Neural crest cell (in vitro differentiated cells): ENCODE data around the gene ZFAND4. TPM values are rescaled to one million over a fixed set of nuclear protein-coding genes. Genes with fewer than 3 reads are reported as not detected.
"Not testable (repeated sequence)": the region's sequence is repeated elsewhere in the genome, so short reads cannot be mapped to it uniquely, and the experiment has no call there.

ENCODE experiments used
- DNase-seq: peaks from one replicate; pipeline ENCODE4 v3.0.0; 2021; ENCODE audit warnings: low read depth, mixed read lengths, low spot score
- H3K27ac Mint-ChIP-seq: one replicate; pipeline ENCODE4 v1.8.0; 2021; ENCODE audit warnings: mild to moderate bottlenecking, mixed read lengths; ENCODE audit not compliant: unreplicated experiment
- H3K27me3 Mint-ChIP-seq: 2 replicates; pipeline ENCODE4 v1.8.0; 2021; ENCODE audit warnings: low read depth, mild to moderate bottlenecking, mixed read lengths
- H3K36me3 Mint-ChIP-seq: 2 replicates; pipeline ENCODE4 v1.8.0; 2021; ENCODE audit warnings: low read depth, mild to moderate bottlenecking, mixed read lengths
- H3K4me1 Mint-ChIP-seq: 2 replicates; pipeline ENCODE4 v1.8.0; 2021; ENCODE audit warnings: mixed read lengths
- H3K4me3 Mint-ChIP-seq: one replicate; pipeline ENCODE4 v1.8.0; 2021; ENCODE audit warnings: mild to moderate bottlenecking, mixed read lengths
- H3K9me3 Mint-ChIP-seq: 2 replicates; pipeline ENCODE4 v1.8.0; 2021; ENCODE audit warnings: mixed read lengths
- long read RNA-seq: library from polyadenylated mRNA; unstranded; transcript quantifications from one replicate; pipeline ENCODE4 v2.0.0, GENCODE V29; 2020
- total RNA-seq: library from RNA; stranded (reverse); gene quantifications from 2 replicates; pipeline ENCODE4 v1.2.1, GENCODE V29; 2021
- TF ChIP-seq, protein P1 (sequence below): fragments of 200-600 bp; sonication (generic); conservative IDR thresholded peaks from 2 replicates; pipeline ENCODE4 v1.5.0; 2021; ENCODE audit warnings: antibody characterized with exemption, mild to moderate bottlenecking

Gene ZFAND4
- total RNA-seq, result 12.9 and 16.1 TPM in 2 replicates
- long read RNA-seq, partial matches to known transcripts, result 2 of 4 reads
- long read RNA-seq, other reads (novel, unspliced or antisense), result 2 of 4 reads

DNA sequence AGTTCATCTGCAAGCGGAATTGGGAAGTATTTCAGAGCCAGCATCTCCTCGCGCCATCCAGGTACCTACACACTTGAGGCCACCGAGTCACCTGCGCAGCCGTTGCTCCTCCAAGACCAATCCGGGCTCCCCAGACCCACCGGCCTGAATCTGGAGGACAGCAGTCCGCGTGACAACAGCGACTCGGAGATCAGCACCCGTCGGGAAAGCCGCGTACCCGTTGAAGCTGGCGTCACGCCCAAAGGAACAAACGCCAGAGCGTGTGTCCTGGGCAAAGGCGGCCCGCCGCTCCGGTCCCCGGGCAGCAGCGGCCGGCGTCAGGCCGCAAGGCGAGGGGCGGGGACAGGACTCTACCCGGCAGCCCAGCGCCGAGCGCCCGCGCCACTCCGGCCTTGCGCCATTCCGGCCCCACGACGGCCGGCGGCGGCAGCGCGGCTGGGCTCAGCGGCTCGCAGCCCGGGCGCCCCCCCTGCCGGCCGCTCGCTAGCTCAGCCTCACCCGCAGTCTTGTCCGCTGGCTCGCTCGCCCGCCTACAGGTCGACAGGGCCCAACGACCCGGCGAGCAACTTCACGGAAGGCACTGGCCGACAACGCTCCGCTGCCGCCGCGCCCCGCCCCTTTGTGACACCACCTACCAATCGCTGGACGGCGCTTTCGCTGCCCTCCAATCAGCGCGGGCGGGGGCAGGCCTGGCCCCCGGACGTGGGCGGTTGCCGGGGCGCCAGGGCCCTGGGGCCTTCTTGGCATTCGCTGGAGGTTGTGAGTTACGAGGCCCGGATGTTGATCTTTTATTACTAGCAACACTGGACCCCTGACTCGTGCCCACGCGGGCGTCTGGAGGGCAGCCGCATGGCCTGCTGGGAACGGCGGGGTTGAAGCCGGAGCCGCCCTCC, at the start of gene ZFAND4:
ZFAND4 (minus strand) TSS at position 592 of the 893 bp plus-strand sequence. CDS start 9,047 bp downstream, outside the sequence.
- Mint-ChIP-seq H3K4me3 (peak within 1 kb of the TSS; percentile 91), H3K36me3 (peaks cover 3% of the 10 kb centered on the region), H3K9me3 (no peaks in the 10 kb centered on the region), H3K27me3 (peaks cover 1% of the 10 kb centered on the region), H3K27ac (peak within 1 kb of the TSS; percentile 78), H3K4me1 (peaks cover 23% of the 10 kb centered on the region)
- DNase-seq, result peak; percentile 94
- TF ChIP-seq, protein P1, sequence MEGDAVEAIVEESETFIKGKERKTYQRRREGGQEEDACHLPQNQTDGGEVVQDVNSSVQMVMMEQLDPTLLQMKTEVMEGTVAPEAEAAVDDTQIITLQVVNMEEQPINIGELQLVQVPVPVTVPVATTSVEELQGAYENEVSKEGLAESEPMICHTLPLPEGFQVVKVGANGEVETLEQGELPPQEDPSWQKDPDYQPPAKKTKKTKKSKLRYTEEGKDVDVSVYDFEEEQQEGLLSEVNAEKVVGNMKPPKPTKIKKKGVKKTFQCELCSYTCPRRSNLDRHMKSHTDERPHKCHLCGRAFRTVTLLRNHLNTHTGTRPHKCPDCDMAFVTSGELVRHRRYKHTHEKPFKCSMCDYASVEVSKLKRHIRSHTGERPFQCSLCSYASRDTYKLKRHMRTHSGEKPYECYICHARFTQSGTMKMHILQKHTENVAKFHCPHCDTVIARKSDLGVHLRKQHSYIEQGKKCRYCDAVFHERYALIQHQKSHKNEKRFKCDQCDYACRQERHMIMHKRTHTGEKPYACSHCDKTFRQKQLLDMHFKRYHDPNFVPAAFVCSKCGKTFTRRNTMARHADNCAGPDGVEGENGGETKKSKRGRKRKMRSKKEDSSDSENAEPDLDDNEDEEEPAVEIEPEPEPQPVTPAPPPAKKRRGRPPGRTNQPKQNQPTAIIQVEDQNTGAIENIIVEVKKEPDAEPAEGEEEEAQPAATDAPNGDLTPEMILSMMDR, result peak; percentile 74

DNA sequence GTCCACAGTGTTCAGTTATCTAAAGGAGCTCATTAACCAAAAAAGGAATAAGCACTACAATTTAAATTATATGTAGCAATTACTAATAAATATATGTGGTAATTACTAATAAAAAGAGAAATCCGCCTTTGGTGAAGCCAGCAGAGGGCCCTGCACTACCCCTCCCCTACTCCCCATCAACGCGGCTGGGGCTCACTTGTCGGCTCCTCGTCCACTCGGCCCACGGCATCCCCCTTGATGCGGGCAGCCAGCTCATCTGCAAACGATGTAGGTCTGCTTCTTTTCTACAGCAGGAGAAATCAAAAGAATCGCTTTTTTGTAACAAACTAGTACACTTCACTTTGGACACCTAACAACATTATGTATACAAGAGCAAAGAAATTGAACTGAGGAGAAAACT, 48.9 kb upstream of the ZFAND4 start:
- DNase-seq, H3K4me1 Mint-ChIP-seq, H3K36me3 Mint-ChIP-seq, H3K27ac Mint-ChIP-seq, H3K9me3 Mint-ChIP-seq, H3K4me3 Mint-ChIP-seq: not testable (repeated sequence)
- peaks cover 56% of the 10 kb centered on the region for H3K27me3 Mint-ChIP-seq

DNA sequence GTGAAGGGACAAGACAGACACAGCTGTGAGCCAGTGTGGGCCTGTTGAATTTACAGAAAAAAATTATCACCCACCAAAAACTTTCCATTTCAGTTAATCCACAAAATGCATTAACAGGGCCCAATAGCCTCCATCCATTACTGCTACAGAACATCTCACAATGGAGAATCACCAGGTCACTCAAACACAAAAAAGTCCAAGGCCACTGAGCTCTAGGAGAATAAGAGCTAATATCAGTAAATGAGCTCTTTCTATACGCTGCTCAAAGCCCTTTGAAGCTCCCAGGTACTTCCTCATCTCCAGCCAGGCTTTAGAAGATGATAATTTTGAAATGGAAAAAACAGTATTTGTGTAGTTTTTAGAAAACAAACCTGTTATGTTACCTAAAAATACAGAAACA, 45.1 kb upstream of the ZFAND4 start:
- not testable (repeated sequence) for H3K4me1 Mint-ChIP-seq, H3K9me3 Mint-ChIP-seq, DNase-seq, H3K4me3 Mint-ChIP-seq, H3K27ac Mint-ChIP-seq, H3K36me3 Mint-ChIP-seq
- H3K27me3 Mint-ChIP-seq, result peaks cover 73% of the 10 kb centered on the region

DNA sequence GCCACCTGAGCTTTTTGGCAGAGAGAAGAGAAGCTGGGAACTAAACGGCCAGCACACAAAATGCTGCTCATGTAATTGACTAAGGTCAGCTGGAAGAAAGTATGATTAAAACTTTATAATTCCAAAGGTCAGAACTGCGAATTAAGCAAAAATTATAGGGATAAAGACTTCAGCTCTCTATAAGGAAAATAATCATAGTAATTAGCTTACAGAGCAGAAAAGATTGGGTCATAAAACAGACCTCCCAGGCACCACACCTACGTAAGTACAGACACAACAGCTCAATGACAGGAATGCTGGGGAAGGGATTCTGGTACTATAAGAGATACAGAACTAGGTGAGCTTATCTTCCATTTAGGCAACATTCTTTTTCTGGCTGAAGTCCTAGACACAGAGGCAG, 44.5 kb upstream of the ZFAND4 start:
- H3K27me3 Mint-ChIP-seq, result peaks cover 69% of the 10 kb centered on the region
- not testable (repeated sequence) for H3K36me3 Mint-ChIP-seq, H3K9me3 Mint-ChIP-seq, H3K4me1 Mint-ChIP-seq, H3K27ac Mint-ChIP-seq, DNase-seq, H3K4me3 Mint-ChIP-seq

DNA sequence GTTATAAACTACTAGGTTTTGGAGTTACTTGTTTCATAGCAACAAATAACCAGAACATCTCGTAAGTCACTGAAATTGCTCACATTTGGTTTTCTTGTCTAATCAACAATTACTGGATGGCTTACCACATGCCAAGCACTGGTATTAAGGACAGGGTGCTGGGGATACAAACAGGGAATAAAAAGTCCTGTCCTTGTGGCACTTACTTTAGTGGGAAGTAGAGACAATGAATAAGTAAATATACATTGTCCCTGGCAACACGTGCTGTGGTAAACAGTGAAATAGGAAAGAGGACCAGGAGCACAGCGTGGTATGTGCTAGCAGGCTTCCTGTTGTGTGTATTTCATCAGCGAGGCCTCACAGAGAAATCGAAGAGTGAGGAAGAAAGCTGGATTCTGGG, 38.7 kb upstream of the ZFAND4 start:
- not testable (repeated sequence) for H3K27ac Mint-ChIP-seq, H3K4me1 Mint-ChIP-seq, H3K4me3 Mint-ChIP-seq, DNase-seq, H3K9me3 Mint-ChIP-seq, H3K36me3 Mint-ChIP-seq
- peaks cover 23% of the 10 kb centered on the region for H3K27me3 Mint-ChIP-seq

DNA sequence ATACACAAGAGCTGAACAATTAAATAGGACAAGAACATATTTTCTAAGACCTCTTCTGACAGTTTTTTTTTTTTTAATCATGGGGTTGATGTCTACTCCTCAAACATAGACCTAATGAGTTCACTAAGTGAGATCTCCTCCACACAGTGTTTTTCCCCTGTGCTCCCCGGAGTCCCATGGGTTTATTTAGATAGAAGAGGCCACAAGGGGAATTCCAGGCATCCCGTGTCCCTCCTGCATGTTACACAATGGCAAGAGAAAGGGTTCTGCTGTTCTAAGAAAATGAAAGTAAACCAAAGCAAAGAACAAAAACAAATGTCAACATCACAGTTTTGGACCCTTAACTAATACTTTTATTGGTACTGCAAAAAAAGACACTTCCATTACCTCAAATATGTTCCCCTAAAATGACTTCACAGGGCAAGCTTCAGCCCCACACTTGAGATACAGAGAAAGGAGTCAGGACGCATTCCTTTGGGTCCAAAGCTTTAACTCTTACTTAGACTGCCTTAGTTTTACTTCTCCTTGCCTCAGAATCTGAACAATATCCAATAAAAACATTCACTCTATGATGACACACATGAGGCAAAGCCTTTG, 37.7 kb upstream of the ZFAND4 start:
- not testable (repeated sequence) for H3K4me3 Mint-ChIP-seq, DNase-seq, H3K4me1 Mint-ChIP-seq, H3K36me3 Mint-ChIP-seq, H3K9me3 Mint-ChIP-seq, H3K27ac Mint-ChIP-seq
- peaks cover 16% of the 10 kb centered on the region for H3K27me3 Mint-ChIP-seq

DNA sequence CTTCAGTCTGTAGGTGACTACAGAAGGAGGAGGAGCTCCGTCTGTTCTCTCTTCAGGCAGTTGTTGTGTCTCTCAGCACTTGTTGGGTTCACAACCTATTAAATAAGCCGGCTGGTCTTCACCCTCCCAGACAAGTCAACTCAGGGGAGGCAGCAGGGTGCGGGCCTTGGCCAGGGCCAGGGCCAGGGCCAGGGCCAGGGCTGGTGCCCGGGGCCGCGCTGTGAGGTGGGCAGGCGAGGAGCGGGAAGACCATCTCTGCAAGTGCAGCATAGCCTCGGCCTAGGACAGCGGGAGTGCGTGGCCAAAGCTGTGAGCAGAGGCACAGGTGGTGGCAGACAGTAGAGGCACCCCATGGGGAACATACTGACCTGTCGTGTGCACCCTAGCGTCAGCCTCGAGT, 5.9 kb upstream of the ZFAND4 start:
- H3K27ac Mint-ChIP-seq, H3K27me3 Mint-ChIP-seq, H3K36me3 Mint-ChIP-seq, H3K9me3 Mint-ChIP-seq, DNase-seq, H3K4me3 Mint-ChIP-seq, H3K4me1 Mint-ChIP-seq: not testable (repeated sequence)

DNA sequence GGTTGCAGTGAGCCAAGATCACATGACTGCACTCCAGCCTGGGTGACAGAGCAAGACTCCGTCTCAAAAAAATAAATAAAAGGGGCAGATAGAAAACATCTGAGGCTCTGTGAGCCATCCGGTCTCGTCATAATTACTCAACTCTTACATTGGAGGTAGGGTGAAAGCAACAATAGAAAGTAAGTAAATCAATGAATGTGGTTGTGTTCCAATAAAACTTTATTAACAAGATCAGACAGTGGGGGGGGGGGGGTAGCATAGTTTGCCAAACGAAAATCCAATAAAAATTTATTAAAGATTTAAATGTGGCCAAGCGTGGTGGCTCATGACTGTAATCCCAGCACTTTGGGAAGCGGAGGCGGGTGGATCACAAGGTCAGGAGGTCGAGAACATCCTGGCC, 2.8 kb upstream of the ZFAND4 start:
- H3K27me3 Mint-ChIP-seq, result peaks cover 2% of the 10 kb centered on the region
- H3K36me3 Mint-ChIP-seq, result peaks cover 3% of the 10 kb centered on the region
- no peaks in the 10 kb centered on the region for H3K9me3 Mint-ChIP-seq

More for the DNA sequence above, 2.8 kb upstream of the ZFAND4 start:
- Mint-ChIP-seq H3K4me3 (no peak overlapping the region), H3K27ac (no peak overlapping the region), H3K4me1 (peaks cover 16% of the 10 kb centered on the region)
- TF ChIP-seq, protein P1, result no peak
- DNase-seq, result no peak
